ENCODE data around the gene ELMOD1. TPM values are rescaled to one million over a fixed set of nuclear protein-coding genes. Genes with fewer than 3 reads are reported as not detected.

Gene ELMOD1
- total RNA-seq, 2 experiments from 2014 or later: not detected

DNA sequence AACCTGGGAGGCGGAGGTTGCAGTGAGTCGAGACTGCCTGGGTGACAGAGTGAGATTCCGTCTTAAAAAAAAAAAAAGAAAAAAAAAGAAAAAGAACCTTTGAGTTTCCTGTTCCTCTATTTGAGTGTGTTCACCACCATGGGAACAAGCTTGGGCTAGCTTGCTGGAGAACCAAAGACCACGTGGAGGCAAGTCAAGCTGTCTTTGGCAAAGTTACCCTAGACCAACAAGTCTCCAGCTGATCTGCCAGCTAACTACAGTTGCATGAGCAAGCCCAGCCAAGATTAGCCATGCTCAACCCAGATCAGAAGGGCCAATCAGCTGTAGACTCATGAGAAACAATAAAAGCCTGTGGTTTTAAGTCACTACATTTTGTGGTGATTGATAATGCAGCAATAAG lies 91.2 kb downstream of the ELMOD1 start:
- no TSS peak for BruUV-seq (replicated peaks)
- DNase-seq (ENCODE audit: low spot score): no peak
- H3K4me3 ChIP-seq (ENCODE audit: low read depth, low read length, poor library complexity, severe bottlenecking): no peak overlapping the region
- no peaks in the 10 kb centered on the region for H3K9me2 ChIP-seq (ENCODE audit: insufficient read depth, low read length)
- no peaks in the 10 kb centered on the region for H3K36me3 ChIP-seq (ENCODE audit: insufficient read depth, low read length)
- intact Hi-C loops (cut with micrococcal nuclease; ENCODE audit: unreplicated experiment): no loop called here
- H3K9me3 ChIP-seq (ENCODE audit: low read length): no peaks in the 10 kb centered on the region
- H3K4me2 ChIP-seq (ENCODE audit: low read length): no peak overlapping the region
- no peaks in the 10 kb centered on the region for H3K4me1 ChIP-seq (ENCODE audit: insufficient read depth, low read length, poor library complexity, severe bottlenecking)
- POLR2A ChIA-PET: interaction anchor here (0.6 to 1.3 kb wide), 2 partner anchors 9 to 39 kb away, joined by 3 read pairs; no protein-coding TSS in a partner anchor
- H3K27ac ChIP-seq (ENCODE audit: low read depth, low read length, poor library complexity, severe bottlenecking): no peak overlapping the region
- CTCF ChIA-PET (ENCODE audit: unreplicated experiment): no interaction called here
- H2AFZ ChIP-seq (ENCODE audit: low read length): no peak overlapping the region
- H4K20me1 ChIP-seq (ENCODE audit: insufficient read depth, low read length): no peaks in the 10 kb centered on the region
- no peaks in the 10 kb centered on the region for H3K79me2 ChIP-seq (ENCODE audit: insufficient read depth, low read depth, low read length)
- TF ChIP-seq, protein P1, sequence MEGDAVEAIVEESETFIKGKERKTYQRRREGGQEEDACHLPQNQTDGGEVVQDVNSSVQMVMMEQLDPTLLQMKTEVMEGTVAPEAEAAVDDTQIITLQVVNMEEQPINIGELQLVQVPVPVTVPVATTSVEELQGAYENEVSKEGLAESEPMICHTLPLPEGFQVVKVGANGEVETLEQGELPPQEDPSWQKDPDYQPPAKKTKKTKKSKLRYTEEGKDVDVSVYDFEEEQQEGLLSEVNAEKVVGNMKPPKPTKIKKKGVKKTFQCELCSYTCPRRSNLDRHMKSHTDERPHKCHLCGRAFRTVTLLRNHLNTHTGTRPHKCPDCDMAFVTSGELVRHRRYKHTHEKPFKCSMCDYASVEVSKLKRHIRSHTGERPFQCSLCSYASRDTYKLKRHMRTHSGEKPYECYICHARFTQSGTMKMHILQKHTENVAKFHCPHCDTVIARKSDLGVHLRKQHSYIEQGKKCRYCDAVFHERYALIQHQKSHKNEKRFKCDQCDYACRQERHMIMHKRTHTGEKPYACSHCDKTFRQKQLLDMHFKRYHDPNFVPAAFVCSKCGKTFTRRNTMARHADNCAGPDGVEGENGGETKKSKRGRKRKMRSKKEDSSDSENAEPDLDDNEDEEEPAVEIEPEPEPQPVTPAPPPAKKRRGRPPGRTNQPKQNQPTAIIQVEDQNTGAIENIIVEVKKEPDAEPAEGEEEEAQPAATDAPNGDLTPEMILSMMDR (conservative IDR thresholded peaks at IDR 0.05; ENCODE audit: low read length): no peak
- no peak for TF ChIP-seq EZH2phosphoT487 (IDR thresholded peaks at IDR 0.05; ENCODE audit: borderline replicate concordance, low read depth, low read length)

DNA sequence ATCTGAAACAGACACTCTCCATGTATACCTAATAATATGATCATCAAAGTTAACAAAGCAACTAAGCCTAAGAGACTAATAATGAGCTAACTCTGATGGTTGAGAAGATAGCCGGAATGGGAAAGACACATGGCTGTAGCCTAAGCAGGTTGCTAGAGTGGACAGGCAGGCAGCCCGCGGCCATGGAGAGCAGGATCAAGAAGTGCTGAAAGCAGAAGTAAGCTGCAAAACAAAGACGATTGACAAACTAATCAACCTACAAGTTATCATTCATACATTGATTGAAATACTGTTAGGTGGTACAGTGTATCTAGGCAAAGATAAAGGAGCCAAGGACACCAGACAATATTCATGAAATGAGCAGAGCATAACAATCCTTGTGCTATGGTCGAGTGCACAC lies 91.6 kb downstream of the ELMOD1 start:
- Histone ChIP-seq H3K4me3 (ENCODE audit: low read depth, low read length, poor library complexity, severe bottlenecking) (no peak overlapping the region), H3K9me2 (ENCODE audit: insufficient read depth, low read length) (no peaks in the 10 kb centered on the region), H3K9me3 (ENCODE audit: low read length) (no peaks in the 10 kb centered on the region), H2AFZ (ENCODE audit: low read length) (no peak overlapping the region), H3K27ac (ENCODE audit: low read depth, low read length, poor library complexity, severe bottlenecking) (no peak overlapping the region), H4K20me1 (ENCODE audit: insufficient read depth, low read length) (no peaks in the 10 kb centered on the region), H3K4me2 (ENCODE audit: low read length) (no peak overlapping the region), H3K79me2 (ENCODE audit: insufficient read depth, low read depth, low read length) (no peaks in the 10 kb centered on the region), H3K36me3 (ENCODE audit: insufficient read depth, low read length) (no peaks in the 10 kb centered on the region), H3K4me1 (ENCODE audit: insufficient read depth, low read length, poor library complexity, severe bottlenecking) (no peaks in the 10 kb centered on the region)
- CTCF ChIA-PET (ENCODE audit: unreplicated experiment): no interaction called here
- no peak for DNase-seq (ENCODE audit: low spot score)
- intact Hi-C loops (cut with micrococcal nuclease; ENCODE audit: unreplicated experiment): no loop called here
- TF ChIP-seq, protein P1 (conservative IDR thresholded peaks at IDR 0.05; ENCODE audit: low read length): no peak
- TF ChIP-seq EZH2phosphoT487 (IDR thresholded peaks at IDR 0.05; ENCODE audit: borderline replicate concordance, low read depth, low read length): no peak
- no TSS peak for BruUV-seq (replicated peaks)
- POLR2A ChIA-PET: interaction anchor here (0.6 to 1.3 kb wide), 2 partner anchors 9 to 40 kb away, joined by 3 read pairs; no protein-coding TSS in a partner anchor

DNA sequence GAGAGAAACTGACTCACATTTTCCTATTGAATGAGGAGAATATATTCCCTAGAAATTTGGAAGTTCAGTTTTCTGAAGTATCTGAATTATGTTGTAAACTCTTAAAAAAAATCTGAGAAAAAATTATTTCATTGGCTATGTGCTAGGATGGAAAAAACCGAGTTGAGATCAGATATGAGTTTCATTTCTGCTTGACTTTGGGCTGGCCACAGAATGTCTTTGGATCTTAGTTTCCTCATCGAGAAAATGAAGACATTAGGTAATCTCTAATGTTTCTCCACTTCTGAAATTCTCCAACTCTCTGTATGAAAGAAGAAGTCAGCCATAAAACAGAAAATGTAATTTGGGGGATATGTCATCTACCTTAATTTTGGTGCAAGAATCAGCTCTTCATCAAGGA lies 92.1 kb downstream of the ELMOD1 start:
- ChIA-PET POLR2A (interaction anchor here (1.3 kb wide), 1 partner anchor 10 kb away, joined by 3 read pairs; no protein-coding TSS in a partner anchor), CTCF (ENCODE audit: unreplicated experiment) (no interaction called here)
- Histone ChIP-seq H4K20me1 (ENCODE audit: insufficient read depth, low read length) (no peaks in the 10 kb centered on the region), H2AFZ (ENCODE audit: low read length) (no peak overlapping the region), H3K4me2 (ENCODE audit: low read length) (no peak overlapping the region), H3K9me2 (ENCODE audit: insufficient read depth, low read length) (no peaks in the 10 kb centered on the region), H3K4me1 (ENCODE audit: insufficient read depth, low read length, poor library complexity, severe bottlenecking) (no peaks in the 10 kb centered on the region), H3K36me3 (ENCODE audit: insufficient read depth, low read length) (no peaks in the 10 kb centered on the region), H3K79me2 (ENCODE audit: insufficient read depth, low read depth, low read length) (no peaks in the 10 kb centered on the region), H3K9me3 (ENCODE audit: low read length) (no peaks in the 10 kb centered on the region), H3K4me3 (ENCODE audit: low read depth, low read length, poor library complexity, severe bottlenecking) (no peak overlapping the region), H3K27ac (ENCODE audit: low read depth, low read length, poor library complexity, severe bottlenecking) (no peak overlapping the region)
- intact Hi-C loops (cut with micrococcal nuclease; ENCODE audit: unreplicated experiment): no loop called here
- no peak for DNase-seq (ENCODE audit: low spot score)
- no peak for TF ChIP-seq EZH2phosphoT487 (IDR thresholded peaks at IDR 0.05; ENCODE audit: borderline replicate concordance, low read depth, low read length)
- TF ChIP-seq, protein P1 (conservative IDR thresholded peaks at IDR 0.05; ENCODE audit: low read length): no peak
- no TSS peak for BruUV-seq (replicated peaks)

Data from OCI-LY7 (cell line).